K562 (cell line): ENCODE results near the gene SPEG. TPM values are rescaled to one million over a fixed set of nuclear protein-coding genes. Genes with fewer than 3 reads are reported as not detected.

Source experiments
- BRD9 ChIP-seq: fragments of 450-650 bp; IDR thresholded peaks from 2 replicates; pipeline ENCODE4 v1.6.1; 2018; ENCODE audit warnings: low read depth; ENCODE audit not compliant: partially characterized antibody
- ETV1 ChIP-seq: fragments of 450-650 bp; conservative IDR thresholded peaks from 2 replicates; pipeline ENCODE4 v1.6.1; 2016; ENCODE audit warnings: missing genetic modification characterization, control low read depth, low read depth, missing compliant biosample characterization
- MNT ChIP-seq, 2 experiments: fragments of 450-650 bp; conservative IDR thresholded peaks; 2 replicates each; pipeline ENCODE4 v1.6.1; 2017; ENCODE audit warnings: mild to moderate bottlenecking in 2 of 2, moderate library complexity in 2 of 2
- NEUROD1 ChIP-seq: fragments of 150-350 bp; IDR thresholded peaks from 2 replicates; pipeline ENCODE4 v1.6.1; 2014; ENCODE audit warnings: borderline replicate concordance, low read length, low read depth; ENCODE audit not compliant: partially characterized antibody
- RBFOX2 ChIP-seq: fragments of 200-400 bp; formaldehyde crosslinking; IDR thresholded peaks from 2 replicates; pipeline ENCODE4 v1.6.1; 2017; ENCODE audit warnings: low read depth, mild to moderate bottlenecking, low read length, moderate library complexity
- RCOR1 ChIP-seq, 2 experiments: IDR thresholded peaks; 2 replicates each; pipeline ENCODE4 v1.6.1; 2012; ENCODE audit warnings: low read depth in 2 of 2, low read length in 2 of 2, borderline replicate concordance in 1 of 2, improper control_type of control experiment in 1 of 2
- REST ChIP-seq, 2 experiments: fragments of 450-650 bp; formaldehyde crosslinking in 1 of 2; IDR thresholded peaks; 2 replicates each; pipeline versions ENCODE4 v1.4.0 to v1.6.1; 2014 to 2020; ENCODE audit warnings: mild to moderate bottlenecking in 2 of 2, borderline replicate concordance in 1 of 2, low read depth in 1 of 2
- RNF219 ChIP-seq: fragments of 250-450 bp; sonication (Bioruptor Pico); IDR thresholded peaks from 2 replicates; pipeline ENCODE4 v1.5.0; 2022; ENCODE audit warnings: mild to moderate bottlenecking
- SMC3 ChIP-seq: conservative IDR thresholded peaks from 2 replicates; pipeline ENCODE4 v1.6.1; 2011; ENCODE audit warnings: low read depth, low read length, improper control_type of control experiment; ENCODE audit not compliant: insufficient read depth
- SNIP1 ChIP-seq: fragments of 450-650 bp; IDR thresholded peaks from 2 replicates; pipeline ENCODE4 v1.7.1; 2017; ENCODE audit warnings: low read depth, mild to moderate bottlenecking
- TCF3 ChIP-seq: sonication (generic); formaldehyde crosslinking; IDR thresholded peaks from 2 replicates; pipeline ENCODE4 v1.4.0; 2020; ENCODE audit warnings: mild to moderate bottlenecking, missing genetic modification reagents
- ZNF274 ChIP-seq: IDR thresholded peaks from 2 replicates; pipeline ENCODE4 v1.6.1; 2011; ENCODE audit warnings: low read depth, mild to moderate bottlenecking, low read length, moderate library complexity, borderline replicate concordance
- polyA plus RNA-seq, 8 experiments: library from polyadenylated mRNA; depleted of rRNA in 4 of 8; stranded (reverse) in 5 of 8; unstranded in 3 of 8; fragments of >200 nt; fragmentation: Nextera tagmentation in 2 of 8; fragmentation: Illumina TruSeq in 1 of 8; extraction: Ambion mirVana in 2 of 8; extraction: Trizol in 1 of 8; gene quantifications; 2 replicates each; pipeline versions ENCODE4 v1.2.1 to v1.2.3, GENCODE V29; 2011 to 2014; ENCODE audit warnings: inconsistent platforms in 1 of 8, missing spikeins in 1 of 8
- total RNA-seq, 7 experiments: library from RNA; depleted of rRNA in 6 of 7; stranded (reverse); fragments of >200 nt in 6 of 7; fragmentation: Illumina TruSeq in 2 of 7; extraction: Trizol in 2 of 7; gene quantifications; 2 replicates each; pipeline versions ENCODE4 v1.2.1 to v1.2.3, GENCODE V29; 2011 to 2021; ENCODE audit warnings: low replicate concordance in 1 of 7

SPEG gene
- total and polyA plus RNA-seq, 9 of the 15 experiments (the other 6 are each of a cell fraction or from before 2014, with no cell fraction given): 0.49 to 8.7 (median 3.0) TPM

- TF ChIP-seq RNF219 (CRISPR knock-in tag): no peak
- TF ChIP-seq MNT (conservative IDR thresholded peaks at IDR 0.05): no peak
- peak; percentile 70 for TF ChIP-seq ETV1 (tag)
- peak; percentile 9; the same call in 1 of the 2 replicates for TF ChIP-seq TCF3
- no peak for TF ChIP-seq SNIP1
- TF ChIP-seq REST (IDR thresholded peaks at IDR 0.05; ENCODE audit: borderline replicate concordance): peak; percentile 62; the same call in 1 of the 2 replicates
- no peak for TF ChIP-seq REST (CRISPR knock-in tag; IDR thresholded peaks at IDR 0.05; ENCODE audit: low read depth)
- no peak for TF ChIP-seq ZNF274
- TF ChIP-seq SMC3: peak; percentile 75
- peak; percentile 33; the same call in 1 of the 2 replicates for TF ChIP-seq RBFOX2
- TF ChIP-seq NEUROD1: no peak
- TF ChIP-seq RCOR1 (IDR thresholded peaks at IDR 0.05; ENCODE audit: borderline replicate concordance in 1 of 2, low read depth in 2 of 2, low read length in 2 of 2): peak in 1 of 2 experiments; percentile 38; a peak in 1 of 4 replicates
- TF ChIP-seq BRD9: peak; percentile 48
These were observed 25.0 kb downstream of the SPEG start (continued) for GRCh38 chr2:219459460-219460311.
